Stomach (tissue), 4 donors: Measurements from ENCODE around the gene RNF5.

Source experiments
- CTCF ChIP-seq, 7 experiments: fragments of 450-650 bp in 4 of 7; fragments of 200-600 bp in 3 of 7; sonication (generic) in 3 of 7; IDR thresholded peaks; one replicate each; pipeline ENCODE4 v1.5.1; 2016 to 2019; ENCODE audit warnings: antibody characterized with exemption in 7 of 7, control low read depth in 2 of 7, mild to moderate bottlenecking in 1 of 7
- POLR2A ChIP-seq, 4 donors: fragments of 450-650 bp; IDR thresholded peaks; one replicate each; pipeline ENCODE4 v1.6.1; 2016; ENCODE audit warnings: antibody characterized with exemption in 4 of 4, control low read depth in 2 of 4, mild to moderate bottlenecking in 1 of 4, moderate library complexity in 1 of 4

GRCh38 chr6:32218167-32218566, 40.0 kb downstream of the RNF5 start:
- TF ChIP-seq CTCF (IDR thresholded peaks at IDR 0.05) (no peak), POLR2A (IDR thresholded peaks at IDR 0.05) (no peak)
